ENCODE results near the gene MAP3K13.
"Not testable (repeated sequence)": the region's sequence is repeated elsewhere in the genome, so short reads cannot be mapped to it uniquely, and the experiment has no call there.

Gene MAP3K13

DNA sequence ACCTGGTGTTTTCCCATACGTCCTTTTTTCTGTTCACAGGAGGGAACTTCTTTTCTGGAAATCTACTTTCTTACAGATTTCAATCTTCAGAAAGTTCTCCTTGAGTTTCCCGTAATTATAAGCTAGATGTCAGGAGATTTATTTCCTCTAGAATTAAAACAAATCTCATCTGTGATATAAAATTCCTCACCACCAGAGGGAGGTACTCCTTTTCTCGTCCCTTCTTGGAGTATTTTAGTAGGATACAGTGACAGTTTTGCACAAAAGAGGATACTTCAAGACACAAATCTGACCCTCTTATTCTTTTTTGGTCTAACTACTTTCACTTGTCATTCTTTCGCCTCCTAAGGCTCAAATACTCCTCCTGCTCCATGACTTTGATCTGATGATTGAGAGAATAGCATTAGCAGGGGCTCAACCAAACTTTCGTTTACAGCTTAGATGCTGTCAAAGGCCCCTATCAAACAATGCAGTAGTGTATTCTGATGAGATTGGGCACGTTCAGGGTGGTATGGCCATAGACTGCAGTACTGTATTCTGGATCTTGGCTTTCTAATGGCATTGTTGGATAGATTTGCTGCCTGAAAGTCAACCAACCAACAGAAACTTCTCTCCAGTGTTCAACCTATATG, 97.9 kb downstream of the MAP3K13 start:
- no peak for ATAC-seq

DNA sequence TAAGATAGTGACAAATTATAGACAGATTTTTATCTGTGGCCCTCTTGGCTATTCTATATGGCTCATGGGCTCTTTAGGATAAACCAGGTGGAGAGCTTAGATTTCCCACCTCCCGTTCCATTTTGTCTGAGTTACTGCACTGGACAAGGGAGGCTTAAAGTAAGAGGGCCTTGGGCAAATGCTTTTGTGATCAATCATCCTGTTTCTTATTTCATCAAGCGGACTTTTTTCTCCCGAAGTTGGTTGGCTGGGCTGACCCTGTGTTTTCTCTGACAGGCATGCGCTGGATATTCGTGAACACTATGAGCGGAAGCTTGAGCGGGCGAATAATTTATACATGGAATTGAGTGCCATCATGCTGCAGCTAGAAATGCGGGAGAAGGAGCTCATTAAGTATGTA, 102.5 kb downstream of the MAP3K13 start:
- no peak for ATAC-seq

DNA sequence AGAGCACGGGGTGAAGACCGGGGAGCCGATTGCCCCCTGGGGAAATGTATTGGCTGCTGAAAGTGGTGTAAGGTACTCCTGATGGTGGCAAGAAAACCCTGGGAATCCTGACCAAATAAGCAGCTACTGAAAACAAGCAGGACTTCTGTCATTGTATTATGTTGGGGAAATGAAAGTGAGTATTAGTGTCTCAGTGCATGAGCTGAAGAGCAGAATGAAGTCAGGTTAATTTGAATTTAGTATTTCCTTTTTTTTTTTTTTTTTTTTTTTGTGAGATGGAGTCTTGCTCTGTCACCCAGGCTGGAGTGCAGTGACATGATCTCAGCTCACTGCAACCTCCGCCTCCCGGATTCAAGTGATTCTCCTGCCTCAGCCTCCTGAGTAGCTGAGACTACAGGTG, 103.2 kb downstream of the MAP3K13 start:
- ATAC-seq: not testable (repeated sequence)

DNA sequence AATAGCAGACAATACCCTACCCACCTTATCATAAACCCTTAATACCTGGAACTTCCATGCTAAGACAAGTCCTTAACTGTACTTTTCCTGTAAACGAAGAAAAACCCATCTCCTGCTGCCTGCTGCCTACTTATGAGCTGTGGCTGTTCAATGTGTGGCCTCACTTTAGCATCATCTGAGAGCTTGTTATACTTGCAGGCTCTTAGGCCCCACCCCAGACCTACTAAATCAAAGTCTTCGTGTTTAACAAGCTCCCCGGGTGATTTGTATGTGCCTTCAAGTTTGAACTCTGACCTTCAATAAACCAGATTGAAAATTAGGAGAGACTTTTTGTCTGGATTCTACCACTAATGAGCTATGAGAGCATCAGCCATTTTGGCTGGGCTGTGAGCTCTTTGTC, 106.6 kb downstream of the MAP3K13 start:
- no peak for ATAC-seq

DNA sequence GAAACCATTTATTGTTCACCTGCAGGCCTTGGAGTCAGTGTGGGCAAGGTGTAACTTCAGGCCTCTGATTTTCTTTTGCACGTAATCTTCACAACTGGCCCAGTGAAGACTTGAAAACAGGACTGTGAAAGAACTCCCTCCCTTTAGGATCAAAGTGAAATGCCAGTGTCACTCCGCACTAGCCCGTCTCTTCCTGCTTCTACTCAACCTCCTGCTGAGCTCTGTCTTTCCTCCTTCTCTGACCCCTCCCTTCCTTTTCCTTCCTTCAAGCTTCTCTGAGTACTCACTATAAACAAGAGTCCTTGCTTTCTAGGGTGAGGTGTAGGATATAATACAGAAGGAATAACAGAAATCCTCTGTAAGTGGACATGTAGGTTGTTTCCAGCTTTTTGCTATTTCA, 107.4 kb downstream of the MAP3K13 start:
- no peak for ATAC-seq

DNA sequence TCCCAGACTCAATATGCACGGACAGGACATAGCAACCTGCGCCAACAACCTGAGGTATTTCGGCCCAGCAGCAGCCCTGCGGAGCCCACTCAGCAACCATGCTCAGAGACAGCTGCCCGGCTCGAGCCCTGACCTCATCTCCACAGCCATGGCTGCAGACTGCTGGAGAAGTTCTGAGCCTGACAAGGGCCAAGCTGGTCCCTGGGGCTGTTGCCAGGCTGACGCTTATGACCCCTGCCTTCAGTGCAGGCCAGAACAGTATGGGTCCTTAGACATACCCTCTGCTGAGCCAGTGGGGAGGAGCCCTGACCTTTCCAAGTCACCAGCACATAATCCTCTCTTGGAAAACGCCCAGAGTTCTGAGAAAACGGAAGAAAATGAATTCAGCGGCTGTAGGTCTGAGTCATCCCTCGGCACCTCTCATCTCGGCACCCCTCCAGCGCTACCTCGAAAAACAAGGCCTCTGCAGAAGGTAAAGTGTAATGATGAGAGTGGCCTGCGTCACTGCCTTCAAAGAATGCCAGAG, 110.4 kb downstream of the MAP3K13 start:
- no peak for ATAC-seq

DNA sequence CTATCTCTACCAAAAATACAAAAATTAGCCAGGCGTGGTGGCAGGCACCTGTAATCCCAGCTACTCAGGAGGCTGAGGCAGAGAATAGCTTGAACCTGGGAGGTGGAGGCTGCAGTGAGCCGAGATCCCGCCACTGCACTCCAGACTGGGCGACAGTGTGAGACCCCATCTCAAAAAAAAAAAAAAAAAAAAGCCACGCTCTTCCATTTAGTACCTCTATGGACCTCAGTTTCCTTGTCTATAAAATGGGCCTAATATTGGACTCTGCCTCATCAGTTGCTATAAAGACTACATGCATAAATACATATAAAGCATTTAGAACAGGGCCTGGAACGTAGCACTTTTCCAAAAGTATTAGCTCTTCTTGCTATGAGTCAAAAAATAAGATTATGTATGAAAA, 112.0 kb downstream of the MAP3K13 start:
- ATAC-seq: not testable (repeated sequence)

DNA sequence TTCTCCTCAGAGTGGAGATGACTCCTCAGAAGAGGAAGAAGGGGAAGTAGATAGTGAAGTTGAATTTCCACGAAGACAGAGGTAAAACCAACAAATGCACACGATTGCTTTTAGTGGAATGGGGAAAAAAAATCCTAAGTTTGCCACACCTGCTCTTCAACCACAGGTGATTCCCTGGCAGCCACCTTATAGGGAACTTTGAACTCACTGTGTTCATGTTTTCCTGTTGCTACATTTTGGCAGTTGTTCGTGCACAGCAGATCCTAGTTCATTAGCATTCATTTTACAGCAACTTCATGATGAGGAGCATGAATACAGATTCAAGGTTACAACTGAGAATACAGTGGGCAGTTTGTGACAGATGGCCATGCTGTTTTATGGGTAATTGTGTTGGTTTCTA, 114.4 kb downstream of the MAP3K13 start:
- no peak for ATAC-seq

DNA sequence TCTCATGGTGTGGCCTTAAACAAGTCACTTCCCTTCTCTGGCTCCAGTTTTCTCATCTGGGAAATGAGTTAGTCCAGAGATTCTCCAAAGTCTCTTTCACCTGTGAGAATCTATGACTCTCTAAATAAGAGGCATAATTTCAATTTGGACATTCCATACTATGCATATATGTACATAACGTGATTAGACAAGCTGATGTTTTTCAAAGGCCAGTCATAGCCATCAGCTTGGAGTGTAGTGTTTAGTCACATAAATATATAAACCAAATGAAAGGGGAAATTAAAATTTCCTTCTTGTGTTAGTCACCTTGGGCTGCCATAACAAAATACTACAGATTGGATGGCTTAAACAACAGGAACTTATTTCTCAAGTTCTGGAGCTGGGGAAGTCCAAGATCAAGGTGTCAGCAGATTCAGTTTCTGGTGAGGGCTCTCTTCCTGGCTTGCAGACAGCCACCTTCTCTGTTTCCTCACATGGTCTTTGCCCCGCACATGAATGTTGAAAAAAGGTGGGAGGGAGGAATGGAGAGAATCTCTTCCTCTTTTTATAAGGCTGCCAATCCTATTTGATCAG, 116.5 kb downstream of the MAP3K13 start:
- no peak for ATAC-seq

DNA sequence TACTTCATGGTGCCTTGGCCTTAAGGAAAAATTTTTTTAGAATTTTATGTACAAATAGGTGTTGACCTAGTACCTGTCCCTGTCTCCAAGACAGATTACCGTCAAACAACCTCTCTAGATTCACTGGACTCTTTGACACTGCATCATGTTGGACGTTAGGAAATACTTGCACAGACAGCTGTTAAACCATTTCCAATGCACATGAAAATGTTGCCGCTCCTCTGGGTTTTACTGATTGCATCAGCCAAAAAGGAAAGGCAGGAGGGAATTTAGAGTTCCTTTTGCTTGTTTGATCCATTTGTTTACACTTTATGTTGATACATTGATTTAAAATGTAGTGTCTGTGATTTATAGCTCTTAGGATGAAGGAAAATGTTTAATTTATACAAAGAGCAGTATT, 121.4 kb downstream of the MAP3K13 start:
- no peak for ATAC-seq

DNA sequence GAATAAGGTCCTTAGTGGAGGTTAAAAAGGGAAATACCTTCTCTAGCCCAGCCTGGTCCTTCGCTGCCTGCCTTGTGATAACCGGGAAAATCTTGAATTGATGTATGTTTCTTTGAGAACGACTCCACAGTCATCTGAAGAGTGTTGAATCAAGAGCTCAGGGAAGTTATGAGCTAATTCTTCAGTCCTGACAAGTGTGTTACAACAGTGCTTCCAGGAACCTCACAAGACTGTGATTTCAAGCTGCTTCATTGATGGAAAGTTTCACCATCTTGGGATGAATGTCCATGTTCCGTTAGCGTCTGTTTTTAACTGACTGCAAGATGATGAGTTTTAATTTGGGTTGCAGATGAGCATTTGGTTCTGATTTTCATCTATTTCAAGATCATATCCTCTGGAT, 123.5 kb downstream of the MAP3K13 start:
- ATAC-seq: no peak

DNA sequence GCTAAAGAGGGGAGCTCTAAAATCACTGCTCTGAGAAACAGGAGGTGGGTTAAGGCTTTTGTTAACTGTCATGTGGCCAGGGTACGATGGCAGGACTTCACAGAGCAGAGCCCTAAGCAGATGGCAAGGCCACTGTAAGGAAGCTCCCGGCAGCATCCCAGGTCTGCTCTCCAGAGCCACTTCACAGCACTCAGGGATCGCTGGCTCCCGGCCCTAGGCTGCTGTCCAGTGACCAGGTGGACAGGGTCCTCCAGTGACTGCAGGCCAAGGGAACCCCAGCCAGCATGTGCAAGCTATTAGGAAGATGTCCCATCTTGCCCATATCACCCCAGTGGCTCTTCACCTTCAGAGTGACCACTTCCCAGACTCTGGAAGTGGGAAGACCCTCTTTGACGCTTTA, 125.5 kb downstream of the MAP3K13 start:
- no peak for ATAC-seq

DNA sequence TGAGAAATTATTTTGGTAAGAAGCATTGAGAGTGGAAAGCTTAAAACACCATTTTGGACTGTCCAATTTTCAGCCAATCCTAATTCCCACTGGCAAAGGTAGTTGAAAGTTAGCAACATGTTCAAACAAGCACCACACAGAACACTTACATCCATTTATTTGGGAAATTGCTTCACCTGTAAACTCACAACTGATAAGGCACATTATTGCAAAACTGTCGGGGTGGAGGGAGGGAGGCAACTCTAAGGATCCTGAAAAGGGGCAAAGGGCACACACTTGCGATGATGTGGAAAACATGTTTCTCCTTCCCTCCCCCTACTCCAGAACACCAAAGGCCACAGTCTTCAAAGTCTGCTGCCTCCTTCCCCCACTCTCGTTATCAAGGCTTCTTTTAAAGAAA, 126.5 kb downstream of the MAP3K13 start:
- ATAC-seq: no peak

DNA sequence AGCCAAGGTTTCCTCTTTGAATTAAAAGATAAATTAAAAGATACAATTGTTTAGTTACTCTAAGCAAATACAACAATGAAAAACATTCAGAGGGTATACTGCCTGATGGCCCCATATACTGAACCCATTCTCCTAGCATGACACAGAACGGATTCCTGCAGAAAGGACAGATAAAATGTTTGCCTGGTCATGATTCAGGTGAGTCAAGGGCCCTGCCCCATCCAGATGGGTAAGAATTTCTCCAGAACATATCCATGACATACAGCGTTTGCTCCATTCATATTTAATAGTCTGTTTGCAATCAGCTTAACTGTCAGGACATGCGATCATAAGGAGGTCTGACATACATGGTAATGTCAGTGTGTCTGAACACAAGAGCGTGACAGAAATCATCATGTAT, 127.3 kb downstream of the MAP3K13 start:
- no peak for ATAC-seq

DNA sequence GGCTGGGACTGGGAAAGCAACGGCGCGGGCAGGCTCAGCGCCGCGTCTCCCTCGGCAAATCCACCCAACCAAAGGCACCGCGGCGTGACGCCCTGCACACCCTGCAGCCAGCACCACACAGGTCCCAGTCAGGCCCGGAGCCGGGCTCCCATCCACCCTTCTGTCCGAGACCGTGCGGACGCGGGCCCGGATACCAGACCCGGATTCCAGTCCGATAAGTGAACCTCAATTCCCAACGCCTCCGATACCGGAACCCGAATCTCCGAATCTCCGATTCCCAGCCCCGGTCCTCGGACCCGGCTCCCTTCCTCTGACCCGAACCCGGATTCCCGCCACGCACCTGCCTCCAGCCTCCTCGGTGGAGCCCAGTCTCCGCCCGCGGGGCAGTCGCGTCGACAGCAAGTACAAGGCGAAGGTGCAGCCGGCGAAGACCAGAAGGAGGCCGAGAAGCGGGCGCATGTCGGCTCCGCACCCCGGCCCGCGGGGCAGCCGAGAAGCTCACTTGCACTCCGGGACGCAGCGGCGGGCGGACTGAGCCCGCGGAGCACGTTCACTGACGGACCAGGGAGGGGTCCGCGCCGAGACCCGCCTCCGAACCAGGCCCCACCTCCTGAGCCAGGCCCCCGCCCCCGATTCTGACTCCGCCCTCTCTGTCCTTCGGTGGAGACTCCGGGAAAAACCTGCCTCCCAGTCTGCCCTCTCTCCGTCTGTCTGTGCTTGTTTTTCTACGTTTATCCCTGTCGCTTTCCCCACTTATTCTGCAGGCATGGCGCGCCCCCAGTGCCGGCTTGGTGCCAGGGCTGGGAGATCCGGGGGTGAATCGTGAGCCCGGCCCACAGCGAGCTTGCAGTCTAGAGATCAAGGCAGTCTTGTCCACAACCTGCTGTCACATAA, 135.8 kb downstream of the MAP3K13 start, which contains the start of gene TMEM41A:
Gene TMEM41A, minus strand, starts transcription at position 533 of the 894 bp plus-strand sequence. Its CDS starts 74 bp downstream, at position 459.
- ATAC-seq: peak; percentile 97 to 98

DNA sequence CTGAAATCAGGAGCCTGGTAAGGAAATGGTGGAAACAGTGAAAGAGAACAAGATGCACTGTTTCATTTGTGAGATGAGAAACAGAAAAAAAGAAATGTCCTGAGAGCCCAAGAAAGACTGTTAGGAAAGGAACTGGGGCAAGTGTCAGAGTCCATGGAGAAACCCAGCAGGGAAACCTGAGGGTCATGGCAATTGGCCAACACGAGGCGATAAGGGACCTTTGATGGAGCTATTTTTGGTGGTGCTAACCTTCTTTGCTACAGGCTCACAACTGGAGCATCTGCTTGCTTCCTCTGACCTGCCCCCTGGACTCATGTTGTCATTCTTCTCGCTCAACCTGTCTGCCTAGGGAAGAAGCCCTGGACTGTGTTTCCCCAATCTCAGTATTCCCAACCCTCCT, 140.1 kb downstream of the MAP3K13 start:
- no peak for ATAC-seq

DNA sequence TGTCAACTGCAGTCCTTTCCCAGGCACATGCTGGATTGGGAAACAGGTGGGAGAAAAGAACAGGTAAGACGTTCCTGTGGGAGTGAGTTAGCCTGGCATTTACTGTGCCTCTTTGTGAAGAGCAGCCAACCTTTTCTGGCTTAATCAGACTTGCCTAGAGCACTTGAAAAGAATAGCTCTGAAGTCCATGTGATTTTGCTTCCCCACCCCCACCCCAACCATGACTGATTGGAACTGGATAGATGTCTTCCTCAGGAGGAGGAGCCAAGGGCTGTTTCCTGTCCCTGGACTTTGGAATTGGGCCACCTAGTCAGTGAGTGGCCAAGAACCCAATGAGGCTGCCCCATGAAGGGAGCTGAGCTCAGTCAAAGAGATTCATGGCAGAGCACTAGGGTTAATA, 140.6 kb downstream of the MAP3K13 start:
- no peak for ATAC-seq

DNA sequence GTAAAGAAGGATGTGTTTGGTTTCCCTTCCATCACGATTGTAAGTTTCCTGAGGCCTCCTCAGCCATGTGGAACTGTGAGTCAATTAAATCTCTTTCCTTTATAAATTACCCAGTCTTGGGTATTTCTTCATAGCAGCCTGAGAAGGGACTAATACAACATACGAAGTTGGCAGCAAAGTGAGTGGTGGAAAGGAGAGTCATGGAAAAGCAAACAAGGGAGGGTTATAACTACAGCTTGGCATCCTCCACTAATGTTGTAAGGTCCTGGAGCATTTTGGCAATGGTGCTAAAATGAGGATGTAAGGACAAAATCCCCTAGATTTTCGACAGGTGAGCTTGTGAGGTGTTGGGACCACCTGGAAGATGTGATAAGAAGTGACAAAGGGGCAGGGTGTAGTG, 141.7 kb downstream of the MAP3K13 start:
- no peak for ATAC-seq

DNA sequence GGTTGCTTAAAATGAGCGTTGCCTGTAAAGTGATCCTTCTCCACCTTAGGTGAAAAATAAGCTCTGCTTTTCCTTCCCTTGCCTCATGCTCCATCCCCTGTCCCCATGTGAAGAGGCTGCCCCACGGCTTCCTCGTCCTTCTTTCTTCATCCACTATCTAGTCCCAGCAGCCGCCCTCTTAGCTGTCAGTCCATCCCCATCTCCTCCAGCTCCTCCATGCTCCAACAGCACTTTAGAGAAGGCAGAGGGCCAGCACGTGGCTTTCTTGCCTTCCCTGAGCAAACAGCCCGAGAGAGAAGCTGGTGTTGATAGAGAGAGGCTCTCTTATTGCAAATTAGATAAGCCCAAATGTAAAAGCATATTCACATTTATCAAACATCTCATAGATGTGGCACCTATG, 144.9 kb downstream of the MAP3K13 start:
- ATAC-seq: no peak

DNA sequence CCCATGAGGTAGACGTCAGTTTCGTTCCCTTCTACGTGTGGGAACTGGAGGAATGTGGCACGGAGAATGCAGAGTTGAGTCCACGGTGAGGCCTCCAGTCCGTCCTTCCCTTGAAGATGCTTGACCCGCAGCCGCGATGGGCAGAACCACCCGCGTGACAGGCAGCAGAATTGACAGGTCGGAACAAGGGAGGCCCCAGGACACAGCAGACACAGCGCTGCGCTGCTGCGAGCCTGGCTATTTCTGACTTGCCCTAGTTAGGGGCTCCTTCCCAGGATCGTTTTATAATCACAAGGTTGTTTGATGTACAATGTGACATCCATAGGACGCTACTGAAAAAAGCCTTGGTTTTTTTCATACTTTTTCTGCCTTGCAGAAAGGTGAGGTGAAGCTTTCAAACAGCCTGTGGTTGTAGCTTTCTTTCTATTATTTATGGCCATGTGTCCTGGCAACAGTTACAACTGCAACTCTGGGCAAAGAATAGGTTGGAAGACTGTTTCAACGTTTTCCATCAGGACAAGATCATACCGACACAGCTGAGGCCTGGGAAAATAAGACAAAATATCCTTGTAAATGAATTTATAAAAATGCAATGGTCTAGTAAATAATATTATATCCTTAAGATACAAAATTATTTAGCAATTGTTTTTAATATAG, 145.5 kb downstream of the MAP3K13 start:
- no peak for ATAC-seq

DNA sequence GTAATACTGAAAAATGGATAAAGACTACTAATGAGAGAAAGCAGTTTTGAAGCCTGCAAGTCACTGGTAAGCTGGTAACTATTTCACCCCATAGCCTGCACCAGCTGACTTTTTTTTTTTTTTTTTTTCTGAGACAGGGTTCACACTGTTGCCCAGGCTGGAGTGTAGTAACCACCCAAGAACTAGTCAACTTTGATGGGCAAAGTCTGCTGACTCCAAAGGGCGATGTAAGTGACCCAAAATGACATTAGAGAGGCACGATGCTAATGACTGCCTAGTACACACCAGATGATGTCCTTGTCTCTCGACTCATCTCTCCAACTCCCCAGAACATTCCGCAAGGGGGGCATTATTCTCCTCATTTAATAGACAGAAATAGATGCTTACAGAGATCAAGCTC, 148.8 kb downstream of the MAP3K13 start:
- ATAC-seq: no peak

DNA sequence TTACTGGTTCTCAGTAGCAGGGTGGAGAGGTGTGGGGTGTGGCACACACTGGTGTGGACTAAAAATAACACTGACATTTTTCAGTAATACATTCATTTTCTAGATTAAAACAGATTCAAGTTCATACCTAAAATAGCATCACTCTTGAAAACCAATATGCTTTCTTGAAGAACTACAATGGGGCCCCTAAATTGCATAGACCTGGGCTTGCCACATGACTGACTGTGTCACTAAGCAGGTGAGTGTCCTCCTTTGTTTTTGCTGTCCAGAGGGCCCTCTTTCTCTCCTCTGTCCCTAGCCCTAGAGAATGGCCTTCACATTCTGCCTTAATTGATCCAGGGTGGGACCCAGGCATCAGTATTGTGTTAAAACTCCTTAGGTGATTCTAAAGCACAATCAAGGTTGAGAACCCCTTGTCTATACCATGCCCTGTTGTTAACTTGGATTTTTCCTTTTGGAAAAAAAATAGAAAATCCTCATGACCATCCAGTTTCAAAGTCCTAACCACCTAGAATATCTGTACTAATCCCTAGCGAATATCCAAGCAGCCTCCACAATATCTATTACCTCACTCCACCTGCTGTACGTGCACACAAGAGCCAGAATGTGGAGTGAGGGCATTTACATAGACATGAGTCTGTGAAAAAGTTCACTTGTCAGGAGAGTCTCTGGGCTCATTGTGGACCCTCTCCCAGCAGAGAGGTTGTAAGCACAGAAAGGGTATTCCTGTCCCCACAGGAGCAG, 154.6 kb downstream of the MAP3K13 start:
- no peak for ATAC-seq
